ENCODE data around the gene HOXA3. TPM values are rescaled to one million over a fixed set of nuclear protein-coding genes. Genes with fewer than 3 reads are reported as not detected.

The HOXA3 gene
- polyA plus RNA-seq, 3 donors, result 42.4 to 62.7 (median 42.7) TPM

Other genes starting within 250 kb of the HOXA3 start
- gene HOXA1, start 56.6 kb downstream of the HOXA3 start, polyA plus RNA-seq (ENCODE audit: insufficient read length in 3 of 3), result 1 to 10 TPM; 2.5 to 3.4 (median 2.7) TPM
- 10 to 100 TPM; 10.8 to 11.1 (median 10.8) TPM for gene HOXA2, start 49.9 kb downstream of the HOXA3 start, polyA plus RNA-seq (ENCODE audit: insufficient read length in 3 of 3)
- 10 to 100 TPM; 20.1 to 31.6 (median 23.8) TPM for gene HOXA4, start 21.8 kb downstream of the HOXA3 start, polyA plus RNA-seq (ENCODE audit: insufficient read length in 3 of 3)
- 10 to 100 TPM; 70.3 to 89.0 (median 71.1) TPM for gene HOXA5, start 8.9 kb downstream of the HOXA3 start, polyA plus RNA-seq (ENCODE audit: insufficient read length in 3 of 3)
- gene HOXA6, start 4.8 kb downstream of the HOXA3 start, polyA plus RNA-seq (ENCODE audit: insufficient read length in 3 of 3), result 10 to 100 TPM; 24.6 to 48.9 (median 36.8) TPM
- gene HOXA7, start 4.1 kb upstream of the HOXA3 start, polyA plus RNA-seq (ENCODE audit: insufficient read length in 3 of 3), result 10 to 100 TPM; 24.3 to 31.7 (median 31.4) TPM
- 100 to 1,000 TPM; 107 to 119 (median 118) TPM for gene HOXA9, start 13.0 kb upstream of the HOXA3 start, polyA plus RNA-seq (ENCODE audit: insufficient read length in 3 of 3)
- gene HOXA10, start 21.7 kb upstream of the HOXA3 start, polyA plus RNA-seq (ENCODE audit: insufficient read length in 3 of 3), result 100 to 1,000 TPM; 140 to 148 (median 145) TPM
- gene HOXA11, start 32.6 kb upstream of the HOXA3 start, polyA plus RNA-seq (ENCODE audit: insufficient read length in 3 of 3), result 10 to 100 TPM; 35.9 to 44.0 (median 37.0) TPM
- gene HOXA13, start 47.5 kb upstream of the HOXA3 start, polyA plus RNA-seq (ENCODE audit: insufficient read length in 3 of 3), result under 1 TPM in 1 of 3 donors, not detected in 2; 0.01 TPM
- under 1 TPM in 2 of 3 donors, not detected in 1; 0.09 to 0.11 TPM for gene EVX1, start 90.2 kb upstream of the HOXA3 start, polyA plus RNA-seq (ENCODE audit: insufficient read length in 3 of 3)

All from renal cortex interstitium (tissue), 3 donors.